Measurements from ENCODE around the gene CCDC33. TPM values are rescaled to one million over a fixed set of nuclear protein-coding genes. Genes with fewer than 3 reads are reported as not detected.

Gene CCDC33
- total RNA-seq, 2 donors from 2014 or later: 1.5 TPM; not detected in 1

- Histone ChIP-seq H3K4me1 (replicated peaks) (no peaks in the 10 kb centered on the region), H3K9me3 (no peaks in the 10 kb centered on the region), H3K27ac (no peak overlapping the region), H3K36me3 (no peaks in the 10 kb centered on the region), H3K4me3 (no peak overlapping the region), H3K27me3 (replicated peaks; ENCODE audit: insufficient read depth) (no peaks in the 10 kb centered on the region)
- TF ChIP-seq, protein P1, sequence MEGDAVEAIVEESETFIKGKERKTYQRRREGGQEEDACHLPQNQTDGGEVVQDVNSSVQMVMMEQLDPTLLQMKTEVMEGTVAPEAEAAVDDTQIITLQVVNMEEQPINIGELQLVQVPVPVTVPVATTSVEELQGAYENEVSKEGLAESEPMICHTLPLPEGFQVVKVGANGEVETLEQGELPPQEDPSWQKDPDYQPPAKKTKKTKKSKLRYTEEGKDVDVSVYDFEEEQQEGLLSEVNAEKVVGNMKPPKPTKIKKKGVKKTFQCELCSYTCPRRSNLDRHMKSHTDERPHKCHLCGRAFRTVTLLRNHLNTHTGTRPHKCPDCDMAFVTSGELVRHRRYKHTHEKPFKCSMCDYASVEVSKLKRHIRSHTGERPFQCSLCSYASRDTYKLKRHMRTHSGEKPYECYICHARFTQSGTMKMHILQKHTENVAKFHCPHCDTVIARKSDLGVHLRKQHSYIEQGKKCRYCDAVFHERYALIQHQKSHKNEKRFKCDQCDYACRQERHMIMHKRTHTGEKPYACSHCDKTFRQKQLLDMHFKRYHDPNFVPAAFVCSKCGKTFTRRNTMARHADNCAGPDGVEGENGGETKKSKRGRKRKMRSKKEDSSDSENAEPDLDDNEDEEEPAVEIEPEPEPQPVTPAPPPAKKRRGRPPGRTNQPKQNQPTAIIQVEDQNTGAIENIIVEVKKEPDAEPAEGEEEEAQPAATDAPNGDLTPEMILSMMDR (IDR thresholded peaks at IDR 0.05): no peak
- TF ChIP-seq POLR2AphosphoS5 (IDR thresholded peaks at IDR 0.05) (no peak), POLR2A (IDR thresholded peaks at IDR 0.05) (no peak)
- WGBS: 98% methylated on average over 10 of the region's 10 CpGs
- intact Hi-C loops (cut with DNase I): no loop called here
- no peak for DNase-seq (ENCODE audit: low spot score)
Measured at GRCh38 chr15:74231475-74231874, 4.7 kb upstream of the CCDC33 start.

DNA sequence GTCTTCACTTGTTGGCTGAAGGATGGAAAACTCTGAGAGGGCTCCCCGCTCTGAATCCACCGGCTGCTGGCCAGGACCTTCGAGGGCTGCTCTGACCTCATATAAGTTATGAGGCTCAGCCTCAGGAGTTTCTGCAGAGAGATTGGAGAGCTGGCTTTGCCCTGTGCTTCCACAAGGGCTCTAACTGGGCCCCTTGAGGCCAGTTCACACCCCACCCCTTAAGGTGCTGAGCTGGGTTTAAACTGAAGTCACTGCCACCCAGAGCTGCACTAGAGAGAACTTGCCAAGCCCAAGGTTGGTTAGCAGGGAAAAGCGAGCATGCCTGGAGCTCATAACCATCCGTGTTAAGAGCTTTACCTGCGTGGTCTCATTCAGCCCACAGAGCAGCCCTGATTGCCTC is 2.8 kb upstream of the CCDC33 start:
- DNase-seq (ENCODE audit: low spot score): no peak
- Histone ChIP-seq H3K4me1 (replicated peaks) (no peaks in the 10 kb centered on the region), H3K27ac (no peak overlapping the region), H3K27me3 (replicated peaks; ENCODE audit: insufficient read depth) (no peaks in the 10 kb centered on the region), H3K36me3 (no peaks in the 10 kb centered on the region), H3K4me3 (no peak overlapping the region), H3K9me3 (no peaks in the 10 kb centered on the region)
- 70% methylated on average over 6 of the region's 6 CpGs for WGBS
- intact Hi-C loops (cut with DNase I): no loop called here
- TF ChIP-seq, protein P1 (IDR thresholded peaks at IDR 0.05): no peak
- no peak for TF ChIP-seq POLR2AphosphoS5 (IDR thresholded peaks at IDR 0.05)
- no peak for TF ChIP-seq POLR2A (IDR thresholded peaks at IDR 0.05)

DNA sequence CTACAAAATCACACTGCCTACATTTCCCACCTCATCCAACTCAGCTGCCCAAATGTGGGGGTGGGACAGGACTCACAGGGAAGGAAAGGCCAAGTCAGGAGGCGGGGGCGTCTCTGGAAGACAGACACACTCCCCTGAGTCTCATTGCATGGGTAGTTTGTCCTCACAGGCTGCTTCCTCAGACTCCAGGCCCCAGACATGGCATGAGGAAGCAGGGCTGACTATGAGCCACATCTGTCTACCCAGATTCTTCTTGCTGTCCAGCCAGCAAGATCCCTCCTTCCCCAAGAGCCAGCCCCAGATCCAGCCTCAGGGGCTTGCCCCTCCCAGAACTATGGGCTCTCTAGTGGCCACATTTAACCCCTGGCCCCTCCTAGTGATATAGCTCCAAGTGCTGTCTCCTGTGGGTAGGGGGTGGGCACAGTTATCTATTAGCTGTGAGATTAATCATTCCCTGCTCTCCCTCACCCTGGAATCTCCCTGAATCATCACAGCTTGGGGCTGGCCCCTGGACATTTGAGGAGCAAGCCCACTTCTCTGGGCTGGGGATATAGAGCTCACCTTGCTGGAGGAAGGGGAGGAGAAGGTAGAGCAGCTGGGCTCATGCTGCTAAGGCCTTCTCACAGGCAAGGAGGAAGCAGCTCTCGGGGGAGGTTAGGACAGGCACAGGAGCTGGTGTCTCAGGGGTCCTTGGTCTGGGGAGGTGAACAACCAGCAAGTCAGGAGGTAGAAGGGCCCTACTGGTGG is 2.1 kb upstream of the CCDC33 start:
- no peak overlapping the region for H3K27ac ChIP-seq

GRCh38 chr15:74234598-74234875 is 1.6 kb upstream of the CCDC33 start:
- Histone ChIP-seq H3K4me3 (no peak overlapping the region), H3K27ac (no peak overlapping the region), H3K27me3 (replicated peaks; ENCODE audit: insufficient read depth) (no peaks in the 10 kb centered on the region), H3K36me3 (no peaks in the 10 kb centered on the region), H3K4me1 (replicated peaks) (no peaks in the 10 kb centered on the region), H3K9me3 (no peaks in the 10 kb centered on the region)
- no peak for TF ChIP-seq POLR2A (IDR thresholded peaks at IDR 0.05)
- TF ChIP-seq, protein P1 (IDR thresholded peaks at IDR 0.05): no peak
- 78% methylated on average over 9 of the region's 9 CpGs for WGBS
- DNase-seq (ENCODE audit: low spot score): no peak
- intact Hi-C loops (cut with DNase I): no loop called here

More for the DNA sequence above, 2.1 kb upstream of the CCDC33 start:
- WGBS: 93% methylated on average over 3 of the region's 3 CpGs
- Histone ChIP-seq H3K4me1 (replicated peaks) (no peaks in the 10 kb centered on the region), H3K4me3 (no peak overlapping the region), H3K9me3 (no peaks in the 10 kb centered on the region), H3K27me3 (replicated peaks; ENCODE audit: insufficient read depth) (no peaks in the 10 kb centered on the region), H3K36me3 (no peaks in the 10 kb centered on the region)
- intact Hi-C loops (cut with DNase I): no loop called here
- no peak for TF ChIP-seq POLR2AphosphoS5 (IDR thresholded peaks at IDR 0.05)
- DNase-seq (ENCODE audit: low spot score): no peak

- TF ChIP-seq, protein P1 (IDR thresholded peaks at IDR 0.05): no peak
- no peak for TF ChIP-seq POLR2A (IDR thresholded peaks at IDR 0.05)
- no peak for TF ChIP-seq POLR2AphosphoS5 (IDR thresholded peaks at IDR 0.05)
- Histone ChIP-seq H3K27me3 (replicated peaks; ENCODE audit: insufficient read depth) (no peaks in the 10 kb centered on the region), H3K27ac (no peak overlapping the region), H3K4me3 (no peak overlapping the region), H3K36me3 (no peaks in the 10 kb centered on the region), H3K4me1 (replicated peaks) (peaks cover 5% of the 10 kb centered on the region), H3K9me3 (no peaks in the 10 kb centered on the region)
- WGBS: 69% methylated on average over 6 of the region's 6 CpGs
- intact Hi-C loops (cut with DNase I): no loop called here
- no peak for DNase-seq (ENCODE audit: low spot score)
Measured at GRCh38 chr15:74239051-74239705, 3.1 kb downstream of the CCDC33 start.
